ENCODE results near the gene SIN3A.

- TF ChIP-seq CTCF (IDR thresholded peaks at IDR 0.05) (no peak), POLR2A (IDR thresholded peaks at IDR 0.05) (no peak)
Measured at GRCh38 chr15:75342221-75342620, 109.3 kb downstream of the SIN3A start.

Data from lower leg skin (tissue), 3 donors.